VCaP (cell line): ENCODE data around the gene VHLL.

Experiments
- H3K27ac ChIP-seq: fragments of 450-650 bp; 2 replicates; pipeline ENCODE4 v1.5.1; 2017
- TF ChIP-seq, protein P1 (sequence below): fragments of 450-650 bp; conservative IDR thresholded peaks from 2 replicates; pipeline ENCODE4 v1.5.1; 2017; ENCODE audit warnings: mild to moderate bottlenecking, moderate library complexity

The VHLL gene

DNA sequence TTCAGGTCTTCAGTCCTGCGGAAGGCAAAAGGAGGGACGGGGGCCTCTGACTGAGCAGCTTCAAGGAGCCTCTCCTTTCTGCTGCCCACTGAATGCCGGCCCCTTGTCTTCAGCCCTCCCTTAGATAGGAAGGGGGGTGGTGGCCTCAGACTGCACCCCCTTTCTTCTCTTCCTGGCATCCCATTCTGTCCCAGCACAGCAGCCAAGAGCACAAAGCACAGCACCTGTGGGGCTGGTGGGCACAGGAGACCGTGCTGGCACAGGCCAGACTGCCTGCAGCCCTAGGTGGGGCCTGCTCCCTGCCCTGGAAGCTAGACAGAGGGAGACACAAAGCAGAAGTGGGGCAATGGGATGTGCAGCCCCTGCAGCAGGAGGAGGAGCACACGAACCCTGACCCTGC is 49.5 kb downstream of the VHLL start:
- no peak overlapping the region for H3K27ac ChIP-seq
- TF ChIP-seq, protein P1, sequence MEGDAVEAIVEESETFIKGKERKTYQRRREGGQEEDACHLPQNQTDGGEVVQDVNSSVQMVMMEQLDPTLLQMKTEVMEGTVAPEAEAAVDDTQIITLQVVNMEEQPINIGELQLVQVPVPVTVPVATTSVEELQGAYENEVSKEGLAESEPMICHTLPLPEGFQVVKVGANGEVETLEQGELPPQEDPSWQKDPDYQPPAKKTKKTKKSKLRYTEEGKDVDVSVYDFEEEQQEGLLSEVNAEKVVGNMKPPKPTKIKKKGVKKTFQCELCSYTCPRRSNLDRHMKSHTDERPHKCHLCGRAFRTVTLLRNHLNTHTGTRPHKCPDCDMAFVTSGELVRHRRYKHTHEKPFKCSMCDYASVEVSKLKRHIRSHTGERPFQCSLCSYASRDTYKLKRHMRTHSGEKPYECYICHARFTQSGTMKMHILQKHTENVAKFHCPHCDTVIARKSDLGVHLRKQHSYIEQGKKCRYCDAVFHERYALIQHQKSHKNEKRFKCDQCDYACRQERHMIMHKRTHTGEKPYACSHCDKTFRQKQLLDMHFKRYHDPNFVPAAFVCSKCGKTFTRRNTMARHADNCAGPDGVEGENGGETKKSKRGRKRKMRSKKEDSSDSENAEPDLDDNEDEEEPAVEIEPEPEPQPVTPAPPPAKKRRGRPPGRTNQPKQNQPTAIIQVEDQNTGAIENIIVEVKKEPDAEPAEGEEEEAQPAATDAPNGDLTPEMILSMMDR, result no peak
